Astrocyte (in vitro differentiated cells and primary cell): ENCODE data around the gene APOA4. TPM values are rescaled to one million over a fixed set of nuclear protein-coding genes. Genes with fewer than 3 reads are reported as not detected.
A peak's percentile ranks its signal among the peaks of the same experiment; 100 is the strongest.

ENCODE experiments used
- DNase-seq: peaks from one replicate; pipeline ENCODE4 v3.0.0-alpha.2; 2010; ENCODE audit warnings: low read depth
- FAIRE-seq: peaks from 2 replicates; lab custom pipeline; 2011; peaks lifted over from hg19 to GRCh38; lab: Jason Lieb, UNC
- H2AFZ ChIP-seq: 2 replicates; pipeline ENCODE4 v1.6.0; 2012; ENCODE audit warnings: low read depth, low read length, inconsistent platforms
- H3K27ac ChIP-seq: 2 replicates; pipeline ENCODE4 v1.5.1; 2011; ENCODE audit warnings: low read depth, low read length, inconsistent platforms
- H3K27me3 ChIP-seq: 2 replicates; pipeline ENCODE4 v1.6.0; 2011; ENCODE audit warnings: low read length, inconsistent platforms; ENCODE audit not compliant: insufficient read depth
- H3K36me3 ChIP-seq: 2 replicates; pipeline ENCODE4 v1.5.1; 2011; ENCODE audit warnings: low read length, inconsistent platforms; ENCODE audit not compliant: insufficient read depth
- H3K4me1 ChIP-seq: 2 replicates; pipeline ENCODE4 v1.5.1; 2011; ENCODE audit warnings: low read length, inconsistent platforms; ENCODE audit not compliant: insufficient read depth
- H3K4me2 ChIP-seq: 2 replicates; pipeline ENCODE4 v1.6.0; 2012; ENCODE audit warnings: low read length, inconsistent platforms
- H3K4me3 ChIP-seq: 2 replicates; pipeline ENCODE4 v1.5.1; 2011; ENCODE audit warnings: low read depth, mild to moderate bottlenecking, low read length, inconsistent platforms; ENCODE audit not compliant: insufficient read depth
- H3K79me2 ChIP-seq: 2 replicates; pipeline ENCODE4 v1.6.0; 2012; ENCODE audit warnings: mild to moderate bottlenecking, low read length, inconsistent platforms; ENCODE audit not compliant: insufficient read depth
- H3K9ac ChIP-seq: 2 replicates; pipeline ENCODE4 v1.6.0; 2012; ENCODE audit warnings: mild to moderate bottlenecking, low read length, inconsistent platforms
- H3K9me3 ChIP-seq: 2 replicates; pipeline ENCODE4 v1.5.1; 2012; ENCODE audit warnings: low read depth, mild to moderate bottlenecking, low read length, inconsistent platforms; ENCODE audit not compliant: insufficient read depth
- H4K20me1 ChIP-seq: 2 replicates; pipeline ENCODE4 v1.6.0; 2012; ENCODE audit warnings: low read length, inconsistent platforms; ENCODE audit not compliant: insufficient read depth
- H3K27ac Mint-ChIP-seq: one replicate; pipeline ENCODE4 v1.8.0; 2021; ENCODE audit warnings: mild to moderate bottlenecking, mixed read lengths; ENCODE audit not compliant: unreplicated experiment
- H3K27me3 Mint-ChIP-seq: one replicate; pipeline ENCODE4 v1.8.0; 2021; ENCODE audit warnings: low read depth, mixed read lengths; ENCODE audit not compliant: unreplicated experiment
- H3K36me3 Mint-ChIP-seq: one replicate; pipeline ENCODE4 v1.8.0; 2021; ENCODE audit warnings: low read depth, mixed read lengths; ENCODE audit not compliant: unreplicated experiment
- H3K4me1 Mint-ChIP-seq: one replicate; pipeline ENCODE4 v1.8.0; 2021; ENCODE audit warnings: low read depth, mixed read lengths; ENCODE audit not compliant: unreplicated experiment
- H3K4me3 Mint-ChIP-seq: one replicate; pipeline ENCODE4 v1.8.0; 2021; ENCODE audit warnings: mild to moderate bottlenecking, moderate library complexity, mixed read lengths; ENCODE audit not compliant: unreplicated experiment
- H3K9me3 Mint-ChIP-seq: one replicate; pipeline ENCODE4 v1.8.0; 2021; ENCODE audit warnings: mild to moderate bottlenecking, mixed read lengths; ENCODE audit not compliant: unreplicated experiment
- EZH2 ChIP-seq: IDR thresholded peaks from 2 replicates; pipeline ENCODE4 v1.6.1; 2012; ENCODE audit warnings: mild to moderate bottlenecking, low read length, inconsistent platforms; ENCODE audit not compliant: insufficient read depth
- total RNA-seq: library from RNA; stranded (reverse); gene quantifications from 2 replicates; pipeline ENCODE4 v1.2.1, GENCODE V29; 2021
- TF ChIP-seq, protein P1 (sequence below): IDR thresholded peaks from 2 replicates; pipeline ENCODE4 v1.5.1; 2011; ENCODE audit warnings: low read depth, mild to moderate bottlenecking, inconsistent platforms, low read length, moderate library complexity; ENCODE audit not compliant: insufficient read depth

Gene APOA4
- total RNA-seq, 1 donor from 2014 or later, result not detected

DNA sequence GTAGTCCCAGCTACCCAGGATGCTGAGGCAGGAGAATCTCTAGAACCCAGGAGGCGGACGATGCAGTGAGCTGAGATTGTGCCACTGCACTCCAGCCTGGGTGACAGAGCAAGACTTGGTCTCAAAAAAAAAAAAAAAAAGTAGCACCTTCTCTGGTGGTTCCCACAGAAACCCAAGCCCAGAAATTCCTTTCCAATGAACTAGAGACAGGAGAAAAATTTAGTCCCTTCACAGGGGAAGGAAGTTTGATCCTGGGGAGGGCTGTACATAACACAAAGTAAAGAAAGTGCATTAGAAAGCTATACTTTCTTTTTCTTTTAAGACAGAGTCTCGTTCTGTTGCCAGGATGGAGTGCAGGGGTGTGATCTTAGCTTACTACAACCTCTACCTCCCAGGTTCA lies 39.8 kb upstream of the APOA4 start:
- H3K9me3 ChIP-seq, result no peaks in the 10 kb centered on the region
- DNase-seq (peak; percentile 29), FAIRE-seq (no peak)
- H3K36me3 Mint-ChIP-seq, result peaks cover 46% of the 10 kb centered on the region
- H3K27ac Mint-ChIP-seq, result peak overlapping the region; percentile 42
- H3K4me1 ChIP-seq, result peaks cover 10% of the 10 kb centered on the region
- no peak overlapping the region for H3K27ac ChIP-seq
- no peak for TF ChIP-seq EZH2
- TF ChIP-seq, protein P1, sequence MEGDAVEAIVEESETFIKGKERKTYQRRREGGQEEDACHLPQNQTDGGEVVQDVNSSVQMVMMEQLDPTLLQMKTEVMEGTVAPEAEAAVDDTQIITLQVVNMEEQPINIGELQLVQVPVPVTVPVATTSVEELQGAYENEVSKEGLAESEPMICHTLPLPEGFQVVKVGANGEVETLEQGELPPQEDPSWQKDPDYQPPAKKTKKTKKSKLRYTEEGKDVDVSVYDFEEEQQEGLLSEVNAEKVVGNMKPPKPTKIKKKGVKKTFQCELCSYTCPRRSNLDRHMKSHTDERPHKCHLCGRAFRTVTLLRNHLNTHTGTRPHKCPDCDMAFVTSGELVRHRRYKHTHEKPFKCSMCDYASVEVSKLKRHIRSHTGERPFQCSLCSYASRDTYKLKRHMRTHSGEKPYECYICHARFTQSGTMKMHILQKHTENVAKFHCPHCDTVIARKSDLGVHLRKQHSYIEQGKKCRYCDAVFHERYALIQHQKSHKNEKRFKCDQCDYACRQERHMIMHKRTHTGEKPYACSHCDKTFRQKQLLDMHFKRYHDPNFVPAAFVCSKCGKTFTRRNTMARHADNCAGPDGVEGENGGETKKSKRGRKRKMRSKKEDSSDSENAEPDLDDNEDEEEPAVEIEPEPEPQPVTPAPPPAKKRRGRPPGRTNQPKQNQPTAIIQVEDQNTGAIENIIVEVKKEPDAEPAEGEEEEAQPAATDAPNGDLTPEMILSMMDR, result no peak
- H3K36me3 ChIP-seq, result peaks cover 5% of the 10 kb centered on the region
- H3K9me3 Mint-ChIP-seq, result peaks cover 2% of the 10 kb centered on the region
- no peaks in the 10 kb centered on the region for H3K27me3 Mint-ChIP-seq
- no peak overlapping the region for H3K4me2 ChIP-seq
- H3K9ac ChIP-seq, result no peak overlapping the region
- H3K4me1 Mint-ChIP-seq, result peaks cover 31% of the 10 kb centered on the region
- no peaks in the 10 kb centered on the region for H4K20me1 ChIP-seq
- no peaks in the 10 kb centered on the region for H3K79me2 ChIP-seq
- H3K27me3 ChIP-seq, result no peaks in the 10 kb centered on the region
- no peak overlapping the region for H3K4me3 Mint-ChIP-seq
- no peak overlapping the region for H3K4me3 ChIP-seq
- H2AFZ ChIP-seq, result no peak overlapping the region

DNA sequence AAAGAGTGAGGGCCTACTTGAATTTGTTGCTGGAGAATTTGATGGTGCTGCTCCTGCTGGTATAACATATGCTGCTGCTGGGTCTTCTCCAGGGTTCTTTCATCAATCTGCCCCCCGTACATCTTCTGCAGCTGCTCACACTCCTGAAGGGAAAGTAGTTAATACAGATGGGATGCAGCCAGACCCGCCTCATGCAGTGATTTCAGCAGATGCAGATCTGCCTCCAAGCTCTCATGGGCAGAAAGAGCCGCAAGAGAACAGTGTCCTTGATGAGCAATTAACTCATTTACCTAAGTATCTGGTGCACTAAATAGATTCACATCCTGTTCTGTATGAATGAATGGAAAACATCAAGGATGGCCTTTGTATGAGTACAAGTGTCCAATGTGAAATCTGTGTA lies 39.1 kb upstream of the APOA4 start:
- peaks cover 44% of the 10 kb centered on the region for H3K36me3 Mint-ChIP-seq
- H3K27ac ChIP-seq, result no peak overlapping the region
- H3K9ac ChIP-seq, result no peak overlapping the region
- H3K4me2 ChIP-seq, result no peak overlapping the region
- no peak overlapping the region for H3K4me3 ChIP-seq
- H3K36me3 ChIP-seq, result peaks cover 5% of the 10 kb centered on the region
- H2AFZ ChIP-seq, result no peak overlapping the region
- DNase-seq (no peak), FAIRE-seq (no peak)
- no peaks in the 10 kb centered on the region for H3K79me2 ChIP-seq
- no peaks in the 10 kb centered on the region for H4K20me1 ChIP-seq
- no peaks in the 10 kb centered on the region for H3K9me3 ChIP-seq
- H3K4me1 Mint-ChIP-seq, result peaks cover 31% of the 10 kb centered on the region
- H3K27me3 Mint-ChIP-seq, result no peaks in the 10 kb centered on the region
- H3K27me3 ChIP-seq, result no peaks in the 10 kb centered on the region
- peaks cover 18% of the 10 kb centered on the region for H3K4me1 ChIP-seq
- no peak overlapping the region for H3K27ac Mint-ChIP-seq
- H3K9me3 Mint-ChIP-seq, result peaks cover 2% of the 10 kb centered on the region
- TF ChIP-seq EZH2, result no peak
- TF ChIP-seq, protein P1, result no peak
- H3K4me3 Mint-ChIP-seq, result no peak overlapping the region

DNA sequence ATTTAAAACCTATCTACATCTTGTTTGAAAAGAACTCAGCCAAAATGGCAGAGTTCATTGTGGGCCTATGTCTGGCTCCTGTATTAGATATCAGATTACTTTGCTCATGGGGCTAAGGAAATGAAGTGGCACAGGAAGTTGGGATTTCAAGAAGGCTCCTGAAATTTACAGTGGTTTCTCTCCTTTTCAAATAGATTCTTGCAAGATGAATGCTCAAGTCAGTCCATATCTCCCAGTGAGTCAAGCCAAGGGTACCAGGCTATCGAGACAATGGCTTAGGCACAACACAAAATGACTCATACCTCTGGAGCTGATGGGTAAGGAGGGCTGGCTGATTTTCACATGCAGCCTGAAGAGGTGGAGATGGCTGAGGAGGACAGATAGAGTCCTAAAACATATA lies 38.4 kb upstream of the APOA4 start:
- Mint-ChIP-seq H3K4me1 (peaks cover 31% of the 10 kb centered on the region), H3K27ac (peak overlapping the region; percentile 36), H3K27me3 (no peaks in the 10 kb centered on the region), H3K9me3 (peaks cover 2% of the 10 kb centered on the region), H3K4me3 (no peak overlapping the region), H3K36me3 (peaks cover 46% of the 10 kb centered on the region)
- Histone ChIP-seq H2AFZ (no peak overlapping the region), H3K27me3 (no peaks in the 10 kb centered on the region), H3K4me3 (no peak overlapping the region), H3K9ac (no peak overlapping the region), H3K4me1 (peaks cover 19% of the 10 kb centered on the region), H3K9me3 (no peaks in the 10 kb centered on the region), H3K27ac (peak overlapping the region; percentile 34), H3K79me2 (no peaks in the 10 kb centered on the region), H3K4me2 (no peak overlapping the region), H4K20me1 (no peaks in the 10 kb centered on the region), H3K36me3 (no peaks in the 10 kb centered on the region)
- no peak for TF ChIP-seq EZH2
- TF ChIP-seq, protein P1, result no peak
- peak; percentile 87 for DNase-seq
- FAIRE-seq, result peak; percentile 82
